ENCODE results near the gene PAXIP1. TPM values are rescaled to one million over a fixed set of nuclear protein-coding genes. Genes with fewer than 3 reads are reported as not detected.

Gene PAXIP1
- total and polyA plus RNA-seq, 2 donors: 20.9 to 24.8 TPM

GRCh38 chr7:154967401-154967955, 35.4 kb downstream of the PAXIP1 start:
- WGBS: 97% methylated on average over 3 of the region's 3 CpGs
- Histone ChIP-seq H3K36me3 (ENCODE audit: control insufficient read depth in 2 of 2, insufficient read depth in 2 of 2, low read length in 1 of 2) (peaks cover 72 to 79% of the 10 kb centered on the region in 2 donors), H3K4me1 (ENCODE audit: control insufficient read depth in 2 of 2, insufficient read depth in 2 of 2, low read length in 2 of 2) (peaks cover 0 to 3% of the 10 kb centered on the region in 2 donors), H3K27ac (ENCODE audit: low read depth in 1 of 2, low read length in 1 of 2) (no peak overlapping the region), H3K9me3 (ENCODE audit: control insufficient read depth in 2 of 2, insufficient read depth in 1 of 2, low read length in 1 of 2) (no peaks in the 10 kb centered on the region), H3K27me3 (ENCODE audit: control insufficient read depth in 2 of 2, insufficient read depth in 1 of 2, low read length in 1 of 2) (no peaks in the 10 kb centered on the region), H3K4me3 (ENCODE audit: low read length in 2 of 2) (no peak overlapping the region)
- DNase-seq (ENCODE audit: low read depth in 6 of 9, low spot score in 9 of 9): no peak

DNA sequence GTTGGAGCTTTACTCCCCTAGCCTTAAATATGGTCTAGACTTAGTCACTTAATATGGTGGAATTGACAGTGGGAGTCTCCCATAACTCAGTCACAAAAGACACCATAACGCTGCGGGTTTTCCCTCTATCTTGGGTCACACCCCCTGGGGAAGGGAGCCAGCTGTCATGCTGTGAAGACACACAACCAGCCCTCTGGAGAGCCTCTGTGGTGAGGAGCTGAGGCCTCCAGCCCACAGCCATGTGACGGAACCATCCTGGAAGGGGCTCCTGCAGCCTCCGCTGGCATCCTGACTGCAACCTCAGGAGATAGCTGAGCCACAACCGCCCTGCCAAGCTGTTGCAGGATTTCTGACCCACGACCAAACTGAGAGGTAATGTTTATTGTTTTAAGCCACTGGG, 37.9 kb downstream of the PAXIP1 start:
- peaks cover 76 to 88% of the 10 kb centered on the region in 2 donors for H3K36me3 ChIP-seq (ENCODE audit: control insufficient read depth in 2 of 2, insufficient read depth in 2 of 2, low read length in 1 of 2)
- peaks cover 0 to 3% of the 10 kb centered on the region in 2 donors for H3K4me1 ChIP-seq (ENCODE audit: control insufficient read depth in 2 of 2, insufficient read depth in 2 of 2, low read length in 2 of 2)
- no peak overlapping the region for H3K27ac ChIP-seq (ENCODE audit: low read depth in 1 of 2, low read length in 1 of 2)
- DNase-seq (ENCODE audit: low read depth in 6 of 9, low spot score in 9 of 9): no peak
- H3K9me3 ChIP-seq (ENCODE audit: control insufficient read depth in 2 of 2, insufficient read depth in 1 of 2, low read length in 1 of 2): no peaks in the 10 kb centered on the region
- H3K27me3 ChIP-seq (ENCODE audit: control insufficient read depth in 2 of 2, insufficient read depth in 1 of 2, low read length in 1 of 2): no peaks in the 10 kb centered on the region
- no peak overlapping the region for H3K4me3 ChIP-seq (ENCODE audit: low read length in 2 of 2)
- 99% methylated on average over 6 of the region's 6 CpGs for whole genome bisulfite sequencing

GRCh38 chr7:154960063-154960790, 42.7 kb downstream of the PAXIP1 start:
- WGBS: 87% methylated on average over 10 of the region's 10 CpGs
- no peak for DNase-seq (ENCODE audit: low read depth in 6 of 9, low spot score in 9 of 9)
- Histone ChIP-seq H3K9me3 (ENCODE audit: control insufficient read depth in 2 of 2, insufficient read depth in 1 of 2, low read length in 1 of 2) (no peaks in the 10 kb centered on the region), H3K4me1 (ENCODE audit: control insufficient read depth in 2 of 2, insufficient read depth in 2 of 2, low read length in 2 of 2) (no peaks in the 10 kb centered on the region), H3K4me3 (ENCODE audit: low read length in 2 of 2) (no peak overlapping the region), H3K27me3 (ENCODE audit: control insufficient read depth in 2 of 2, insufficient read depth in 1 of 2, low read length in 1 of 2) (no peaks in the 10 kb centered on the region), H3K36me3 (ENCODE audit: control insufficient read depth in 2 of 2, insufficient read depth in 2 of 2, low read length in 1 of 2) (peaks cover 60 to 85% of the 10 kb centered on the region in 2 donors), H3K27ac (ENCODE audit: low read depth in 1 of 2, low read length in 1 of 2) (no peak overlapping the region)

DNA sequence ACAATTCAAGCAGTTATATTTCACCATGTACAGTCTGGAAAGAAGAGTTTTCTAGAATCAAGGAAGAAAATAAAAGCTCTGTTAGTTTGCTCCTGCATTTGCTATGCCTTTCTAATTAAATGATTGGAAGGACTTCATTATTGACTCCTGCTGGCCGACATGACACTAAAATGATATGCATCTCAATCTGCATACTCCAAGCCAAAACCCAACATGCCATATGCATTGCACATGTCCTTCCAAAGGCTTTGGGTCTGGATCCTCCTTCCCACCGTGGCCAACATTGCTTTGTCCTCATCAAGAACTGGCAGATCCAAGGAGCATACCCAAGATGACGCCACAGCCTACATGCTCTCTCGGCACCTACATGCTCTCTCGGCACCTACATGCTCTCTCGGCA, 46.5 kb downstream of the PAXIP1 start:
- Histone ChIP-seq H3K27ac (ENCODE audit: low read depth in 1 of 2, low read length in 1 of 2) (no peak overlapping the region), H3K36me3 (ENCODE audit: control insufficient read depth in 2 of 2, insufficient read depth in 2 of 2, low read length in 1 of 2) (peaks cover 50 to 78% of the 10 kb centered on the region in 2 donors), H3K4me3 (ENCODE audit: low read length in 2 of 2) (no peak overlapping the region), H3K9me3 (ENCODE audit: control insufficient read depth in 2 of 2, insufficient read depth in 1 of 2, low read length in 1 of 2) (no peaks in the 10 kb centered on the region), H3K4me1 (ENCODE audit: control insufficient read depth in 2 of 2, insufficient read depth in 2 of 2, low read length in 2 of 2) (no peaks in the 10 kb centered on the region), H3K27me3 (ENCODE audit: control insufficient read depth in 2 of 2, insufficient read depth in 1 of 2, low read length in 1 of 2) (no peaks in the 10 kb centered on the region)
- 99% methylated on average over 6 of the region's 6 CpGs for WGBS
- no peak for DNase-seq (ENCODE audit: low read depth in 6 of 9, low spot score in 9 of 9)

- Histone ChIP-seq H3K4me3 (ENCODE audit: low read length in 2 of 2) (no peak overlapping the region), H3K4me1 (ENCODE audit: control insufficient read depth in 2 of 2, insufficient read depth in 2 of 2, low read length in 2 of 2) (no peaks in the 10 kb centered on the region), H3K36me3 (ENCODE audit: control insufficient read depth in 2 of 2, insufficient read depth in 2 of 2, low read length in 1 of 2) (peaks cover 51 to 75% of the 10 kb centered on the region in 2 donors), H3K27ac (ENCODE audit: low read depth in 1 of 2, low read length in 1 of 2) (no peak overlapping the region), H3K9me3 (ENCODE audit: control insufficient read depth in 2 of 2, insufficient read depth in 1 of 2, low read length in 1 of 2) (no peaks in the 10 kb centered on the region), H3K27me3 (ENCODE audit: control insufficient read depth in 2 of 2, insufficient read depth in 1 of 2, low read length in 1 of 2) (no peaks in the 10 kb centered on the region)
- WGBS: 93% methylated on average over 9 of the region's 9 CpGs
- peak in 5 of 9 donors; percentile 4 to 49 (median 19) for DNase-seq (ENCODE audit: low read depth in 6 of 9, low spot score in 9 of 9)
Measured at GRCh38 chr7:154953006-154953684, 49.8 kb downstream of the PAXIP1 start.

- no peak overlapping the region for H3K27ac ChIP-seq (ENCODE audit: low read depth in 1 of 2, low read length in 1 of 2)
- H3K4me1 ChIP-seq (ENCODE audit: control insufficient read depth in 2 of 2, insufficient read depth in 2 of 2, low read length in 2 of 2): no peaks in the 10 kb centered on the region
- no peak for DNase-seq (ENCODE audit: low read depth in 6 of 9, low spot score in 9 of 9)
- no peak overlapping the region for H3K4me3 ChIP-seq (ENCODE audit: low read length in 2 of 2)
- peaks cover 56 to 78% of the 10 kb centered on the region in 2 donors for H3K36me3 ChIP-seq (ENCODE audit: control insufficient read depth in 2 of 2, insufficient read depth in 2 of 2, low read length in 1 of 2)
- H3K27me3 ChIP-seq (ENCODE audit: control insufficient read depth in 2 of 2, insufficient read depth in 1 of 2, low read length in 1 of 2): no peaks in the 10 kb centered on the region
- no peaks in the 10 kb centered on the region for H3K9me3 ChIP-seq (ENCODE audit: control insufficient read depth in 2 of 2, insufficient read depth in 1 of 2, low read length in 1 of 2)
- over 99% methylated on average over 2 of the region's 2 CpGs for WGBS
Measured at GRCh38 chr7:154950960-154951359, 52.0 kb downstream of the PAXIP1 start.

- Histone ChIP-seq H3K27ac (ENCODE audit: low read depth in 1 of 2, low read length in 1 of 2) (no peak overlapping the region), H3K9me3 (ENCODE audit: control insufficient read depth in 2 of 2, insufficient read depth in 1 of 2, low read length in 1 of 2) (no peaks in the 10 kb centered on the region), H3K27me3 (ENCODE audit: control insufficient read depth in 2 of 2, insufficient read depth in 1 of 2, low read length in 1 of 2) (no peaks in the 10 kb centered on the region), H3K4me3 (ENCODE audit: low read length in 2 of 2) (no peak overlapping the region), H3K4me1 (ENCODE audit: control insufficient read depth in 2 of 2, insufficient read depth in 2 of 2, low read length in 2 of 2) (no peaks in the 10 kb centered on the region), H3K36me3 (ENCODE audit: control insufficient read depth in 2 of 2, insufficient read depth in 2 of 2, low read length in 1 of 2) (peaks cover 66 to 77% of the 10 kb centered on the region in 2 donors)
- DNase-seq (ENCODE audit: low read depth in 6 of 9, low spot score in 9 of 9): no peak
- 96% methylated on average over 5 of the region's 5 CpGs for WGBS
Measured at GRCh38 chr7:154947604-154948003, 55.3 kb downstream of the PAXIP1 start.

GRCh38 chr7:154946166-154946565, 56.8 kb downstream of the PAXIP1 start:
- DNase-seq (ENCODE audit: low read depth in 6 of 9, low spot score in 9 of 9): no peak
- H3K9me3 ChIP-seq (ENCODE audit: control insufficient read depth in 2 of 2, insufficient read depth in 1 of 2, low read length in 1 of 2): no peaks in the 10 kb centered on the region
- H3K4me1 ChIP-seq (ENCODE audit: control insufficient read depth in 2 of 2, insufficient read depth in 2 of 2, low read length in 2 of 2): no peaks in the 10 kb centered on the region
- no peak overlapping the region for H3K4me3 ChIP-seq (ENCODE audit: low read length in 2 of 2)
- WGBS: 98% methylated on average over 7 of the region's 7 CpGs
- no peak overlapping the region for H3K27ac ChIP-seq (ENCODE audit: low read depth in 1 of 2, low read length in 1 of 2)
- no peaks in the 10 kb centered on the region for H3K27me3 ChIP-seq (ENCODE audit: control insufficient read depth in 2 of 2, insufficient read depth in 1 of 2, low read length in 1 of 2)
- peaks cover 55 to 69% of the 10 kb centered on the region in 2 donors for H3K36me3 ChIP-seq (ENCODE audit: control insufficient read depth in 2 of 2, insufficient read depth in 2 of 2, low read length in 1 of 2)

DNA sequence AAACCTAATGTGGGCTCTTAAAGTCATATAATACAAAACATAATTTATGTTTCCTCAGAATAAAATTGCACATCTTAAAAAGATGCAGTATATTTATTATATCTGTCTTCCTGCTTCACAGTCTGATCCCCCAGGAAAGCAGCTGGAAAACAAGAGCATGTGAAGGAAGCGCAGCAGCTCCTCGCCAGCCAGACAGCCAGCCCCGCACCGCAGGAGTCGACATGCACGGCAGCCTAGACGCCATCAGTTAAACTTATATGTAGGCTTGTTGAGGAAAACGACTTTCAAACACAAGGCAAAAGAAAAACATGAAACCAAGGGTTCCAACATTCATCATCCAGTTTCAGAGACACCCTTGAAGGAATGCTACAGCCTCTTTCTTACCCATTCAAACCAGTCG, 59.0 kb downstream of the PAXIP1 start:
- Histone ChIP-seq H3K9me3 (ENCODE audit: control insufficient read depth in 2 of 2, insufficient read depth in 1 of 2, low read length in 1 of 2) (no peaks in the 10 kb centered on the region), H3K27me3 (ENCODE audit: control insufficient read depth in 2 of 2, insufficient read depth in 1 of 2, low read length in 1 of 2) (no peaks in the 10 kb centered on the region), H3K4me3 (ENCODE audit: low read length in 2 of 2) (no peak overlapping the region), H3K4me1 (ENCODE audit: control insufficient read depth in 2 of 2, insufficient read depth in 2 of 2, low read length in 2 of 2) (no peaks in the 10 kb centered on the region), H3K27ac (ENCODE audit: low read depth in 1 of 2, low read length in 1 of 2) (no peak overlapping the region), H3K36me3 (ENCODE audit: control insufficient read depth in 2 of 2, insufficient read depth in 2 of 2, low read length in 1 of 2) (peaks cover 45 to 51% of the 10 kb centered on the region in 2 donors)
- no peak for DNase-seq (ENCODE audit: low read depth in 6 of 9, low spot score in 9 of 9)
- 96% methylated on average over 9 of the region's 9 CpGs for WGBS

Data from thymus (tissue), 11 donors.